ENCODE results near the gene LPP.

DNA sequence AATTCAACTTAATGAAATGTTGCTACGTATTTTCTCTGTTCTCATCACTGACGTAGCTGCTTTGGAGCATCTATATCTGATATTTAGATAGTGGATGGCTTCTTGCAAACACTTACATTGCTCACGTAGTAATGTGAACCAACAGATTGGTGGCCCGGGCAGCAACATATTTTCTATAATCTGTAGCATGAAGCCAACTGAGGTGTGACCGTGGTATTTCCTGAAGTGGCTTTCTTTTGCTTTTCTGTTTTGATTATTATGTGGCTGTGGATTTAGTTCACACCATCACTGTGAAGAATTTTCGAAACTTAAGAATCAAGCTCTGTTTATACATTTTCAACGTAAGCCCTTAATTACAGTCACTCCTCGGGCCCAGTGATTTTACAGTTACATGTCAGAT lies 288.5 kb downstream of the LPP start:
- TF ChIP-seq BHLHE40 (IDR thresholded peaks at IDR 0.05; ENCODE audit: borderline replicate concordance), result no peak
- no peak for TF ChIP-seq CTBP1 (IDR thresholded peaks at IDR 0.05; ENCODE audit: borderline replicate concordance)
- no peak for TF ChIP-seq SP1 (IDR thresholded peaks at IDR 0.05)
- TF ChIP-seq FOXM1 (IDR thresholded peaks at IDR 0.05; ENCODE audit: borderline replicate concordance), result no peak
- TF ChIP-seq TARDBP (IDR thresholded peaks at IDR 0.05), result no peak
- no peak for TF ChIP-seq ARNT (IDR thresholded peaks at IDR 0.05)
- TF ChIP-seq LEF1 (IDR thresholded peaks at IDR 0.05; ENCODE audit: borderline replicate concordance), result no peak
- no peak for TF ChIP-seq FOXK2 (IDR thresholded peaks at IDR 0.05)
